Stimulated activated naive CD8-positive, alpha-beta T cell treated with anti-CD3 and anti-CD28 coated beads, Interleukin-15, Interleukin-2, amounts not matched to agents 100 ng/mL and 50 ng/mL, for 24 hours (primary cell): ENCODE results near the gene PISD.
A peak's percentile ranks its signal among the peaks of the same experiment; 100 is the strongest.

Source experiments
- H3K27ac Mint-ChIP-seq: one replicate; pipeline ENCODE4 v1.8.0; 2021; ENCODE audit warnings: mild to moderate bottlenecking, mixed read lengths
- H3K27me3 Mint-ChIP-seq: one replicate; pipeline ENCODE4 v1.8.0; 2021; ENCODE audit warnings: mixed read lengths
- H3K36me3 Mint-ChIP-seq: one replicate; pipeline ENCODE4 v1.8.0; 2021; ENCODE audit warnings: low read depth, mixed read lengths
- H3K4me1 Mint-ChIP-seq: one replicate; pipeline ENCODE4 v1.8.0; 2021; ENCODE audit warnings: low read depth, mixed read lengths
- H3K4me3 Mint-ChIP-seq: one replicate; pipeline ENCODE4 v1.8.0; 2021; ENCODE audit warnings: mild to moderate bottlenecking, mixed read lengths
- H3K9me3 Mint-ChIP-seq: one replicate; pipeline ENCODE4 v1.8.0; 2021; ENCODE audit warnings: mixed read lengths

The PISD gene

GRCh38 chr22:31623592-31624304, 38.3 kb downstream of the PISD start:
- Mint-ChIP-seq H3K27ac (no peak overlapping the region), H3K9me3 (no peaks in the 10 kb centered on the region), H3K36me3 (peaks cover 34% of the 10 kb centered on the region), H3K4me3 (no peak overlapping the region), H3K4me1 (peaks cover 29% of the 10 kb centered on the region), H3K27me3 (no peaks in the 10 kb centered on the region)

- no peak overlapping the region for H3K4me3 Mint-ChIP-seq
Observed at GRCh38 chr22:31622980-31623379, 39.0 kb downstream of the PISD start.

GRCh38 chr22:31621507-31622124, 40.4 kb downstream of the PISD start:
- Mint-ChIP-seq H3K27ac (peak overlapping the region; percentile 80), H3K36me3 (peaks cover 46% of the 10 kb centered on the region), H3K4me1 (peaks cover 28% of the 10 kb centered on the region), H3K9me3 (no peaks in the 10 kb centered on the region), H3K27me3 (no peaks in the 10 kb centered on the region), H3K4me3 (no peak overlapping the region)

More at GRCh38 chr22:31622980-31623379, 39.0 kb downstream of the PISD start:
- Mint-ChIP-seq H3K36me3 (peaks cover 36% of the 10 kb centered on the region), H3K27me3 (no peaks in the 10 kb centered on the region), H3K27ac (no peak overlapping the region), H3K9me3 (no peaks in the 10 kb centered on the region), H3K4me1 (peaks cover 26% of the 10 kb centered on the region)

- Mint-ChIP-seq H3K27ac (peak overlapping the region; percentile 71), H3K4me1 (peaks cover 32% of the 10 kb centered on the region), H3K27me3 (no peaks in the 10 kb centered on the region), H3K9me3 (no peaks in the 10 kb centered on the region), H3K4me3 (no peak overlapping the region), H3K36me3 (peaks cover 46% of the 10 kb centered on the region)
Observed at GRCh38 chr22:31620756-31621480, 41.1 kb downstream of the PISD start.

GRCh38 chr22:31619611-31620300, 42.3 kb downstream of the PISD start:
- peaks cover 36% of the 10 kb centered on the region for H3K4me1 Mint-ChIP-seq
- no peak overlapping the region for H3K4me3 Mint-ChIP-seq

GRCh38 chr22:31618471-31619176, 43.4 kb downstream of the PISD start:
- H3K4me3 Mint-ChIP-seq: no peak overlapping the region
- H3K27me3 Mint-ChIP-seq: no peaks in the 10 kb centered on the region
- H3K36me3 Mint-ChIP-seq: peaks cover 60% of the 10 kb centered on the region
- H3K4me1 Mint-ChIP-seq: peaks cover 44% of the 10 kb centered on the region
- no peaks in the 10 kb centered on the region for H3K9me3 Mint-ChIP-seq
- peak overlapping the region; percentile 76 for H3K27ac Mint-ChIP-seq

More at GRCh38 chr22:31619611-31620300, 42.3 kb downstream of the PISD start:
- peak overlapping the region; percentile 40 for H3K27ac Mint-ChIP-seq
- H3K36me3 Mint-ChIP-seq: peaks cover 55% of the 10 kb centered on the region
- H3K9me3 Mint-ChIP-seq: no peaks in the 10 kb centered on the region
- no peaks in the 10 kb centered on the region for H3K27me3 Mint-ChIP-seq

- Mint-ChIP-seq H3K27me3 (no peaks in the 10 kb centered on the region), H3K4me1 (peaks cover 44% of the 10 kb centered on the region), H3K4me3 (no peak overlapping the region), H3K27ac (no peak overlapping the region), H3K9me3 (no peaks in the 10 kb centered on the region), H3K36me3 (peaks cover 60% of the 10 kb centered on the region)
Observed at GRCh38 chr22:31618057-31618456, 44.0 kb downstream of the PISD start.

GRCh38 chr22:31616315-31616980, 45.6 kb downstream of the PISD start:
- no peaks in the 10 kb centered on the region for H3K9me3 Mint-ChIP-seq
- peaks cover 61% of the 10 kb centered on the region for H3K36me3 Mint-ChIP-seq
- peaks cover 38% of the 10 kb centered on the region for H3K4me1 Mint-ChIP-seq
- peak overlapping the region; percentile 85 for H3K27ac Mint-ChIP-seq
- H3K27me3 Mint-ChIP-seq: no peaks in the 10 kb centered on the region
- no peak overlapping the region for H3K4me3 Mint-ChIP-seq

- Mint-ChIP-seq H3K4me3 (peak overlapping the region; percentile 20), H3K36me3 (peaks cover 62% of the 10 kb centered on the region), H3K4me1 (peaks cover 38% of the 10 kb centered on the region), H3K27ac (peak overlapping the region; percentile 85), H3K27me3 (no peaks in the 10 kb centered on the region), H3K9me3 (no peaks in the 10 kb centered on the region)
Observed at GRCh38 chr22:31615940-31616314, 46.1 kb downstream of the PISD start.

- Mint-ChIP-seq H3K36me3 (peaks cover 59% of the 10 kb centered on the region), H3K4me1 (peaks cover 38% of the 10 kb centered on the region), H3K27ac (peak overlapping the region; percentile 85), H3K27me3 (no peaks in the 10 kb centered on the region), H3K9me3 (no peaks in the 10 kb centered on the region), H3K4me3 (peak overlapping the region; percentile 20)
Observed at GRCh38 chr22:31615491-31615860, 46.5 kb downstream of the PISD start.

GRCh38 chr22:31614781-31615490, 47.1 kb downstream of the PISD start:
- Mint-ChIP-seq H3K27ac (peak overlapping the region; percentile 85), H3K4me3 (no peak overlapping the region), H3K4me1 (peaks cover 38% of the 10 kb centered on the region), H3K36me3 (peaks cover 62% of the 10 kb centered on the region), H3K9me3 (no peaks in the 10 kb centered on the region), H3K27me3 (no peaks in the 10 kb centered on the region)

GRCh38 chr22:31613904-31614296, 48.1 kb downstream of the PISD start:
- H3K4me3 Mint-ChIP-seq: no peak overlapping the region
- H3K36me3 Mint-ChIP-seq: peaks cover 54% of the 10 kb centered on the region
- peak overlapping the region; percentile 70 for H3K27ac Mint-ChIP-seq
- peaks cover 38% of the 10 kb centered on the region for H3K4me1 Mint-ChIP-seq
- H3K27me3 Mint-ChIP-seq: no peaks in the 10 kb centered on the region
- no peaks in the 10 kb centered on the region for H3K9me3 Mint-ChIP-seq

GRCh38 chr22:31613286-31613903, 48.6 kb downstream of the PISD start:
- H3K36me3 Mint-ChIP-seq: peaks cover 50% of the 10 kb centered on the region
- no peak overlapping the region for H3K27ac Mint-ChIP-seq
- peaks cover 33% of the 10 kb centered on the region for H3K4me1 Mint-ChIP-seq
- H3K9me3 Mint-ChIP-seq: no peaks in the 10 kb centered on the region
- no peaks in the 10 kb centered on the region for H3K27me3 Mint-ChIP-seq
- H3K4me3 Mint-ChIP-seq: no peak overlapping the region
